Prostate gland (tissue), 2 donors: ENCODE results near the gene TRIM59. TPM values are rescaled to one million over a fixed set of nuclear protein-coding genes. Genes with fewer than 3 reads are reported as not detected.
A peak's percentile ranks its signal among the peaks of the same experiment; 100 is the strongest.

Source experiments
- DNase-seq: peaks from one replicate; pipeline ENCODE4 v3.0.0-alpha.2; 2019; ENCODE audit warnings: low spot score
- H3K27ac ChIP-seq, 2 donors: fragments of 200-600 bp; sonication (generic); 2 replicates each; pipeline ENCODE4 v1.5.1; 2017 to 2019
- H3K27me3 ChIP-seq: fragments of 200-600 bp; sonication (generic); replicated peaks from 2 replicates; pipeline ENCODE4 v1.5.1; 2019; ENCODE audit not compliant: insufficient read depth
- H3K36me3 ChIP-seq, 2 donors: fragments of 200-600 bp; sonication (generic); 1 replicate in 1 of 2; 2 replicates in 1 of 2; pipeline versions ENCODE4 v1.5.1 to v1.8.1; 2017 to 2019
- H3K4me1 ChIP-seq: fragments of 200-600 bp; sonication (generic); replicated peaks from 2 replicates; pipeline ENCODE4 v1.5.1; 2019
- H3K4me3 ChIP-seq, 2 donors: fragments of 200-600 bp; sonication (generic); 2 replicates each; pipeline ENCODE4 v1.5.1; 2017 to 2019
- H3K9me3 ChIP-seq: fragments of 200-600 bp; sonication (generic); 2 replicates; pipeline ENCODE4 v1.5.1; 2017
- POLR2A ChIP-seq: fragments of 450-650 bp; IDR thresholded peaks from one replicate; pipeline ENCODE4 v1.6.1; 2016; ENCODE audit warnings: antibody characterized with exemption, mild to moderate bottlenecking
- POLR2AphosphoS5 ChIP-seq: sonication (generic); formaldehyde crosslinking; IDR thresholded peaks from one replicate; pipeline ENCODE4 v1.6.1; 2017; ENCODE audit warnings: antibody characterized with exemption
- WGBS: methylation state at CpG from one replicate; pipeline ENCODE4 v1.1.5; 2018; 5-methylcytosine and 5-hydroxymethylcytosine counted together
- intact Hi-C: fragments of 100-400 bp; cut with DNase I; formaldehyde crosslinking; loops from one replicate; pipeline ENCODE4 v1.14.2; 2022
- total RNA-seq, 2 donors: library from RNA; depleted of rRNA; stranded (reverse); fragments of >200 nt; gene quantifications; one replicate each; pipeline ENCODE4 v1.1.0, GENCODE V29; 2016
- TF ChIP-seq, protein P1 (sequence below), 4 experiments: fragments of 200-600 bp in 2 of 4; fragments of 450-650 bp in 2 of 4; sonication (generic) in 2 of 4; IDR thresholded peaks; 1 replicate in 3 of 4; 2 replicates in 1 of 4; pipeline ENCODE4 v1.5.1; 2016 to 2019; ENCODE audit warnings: antibody characterized with exemption in 4 of 4, mild to moderate bottlenecking in 2 of 4, moderate library complexity in 2 of 4

Gene TRIM59, protein sequence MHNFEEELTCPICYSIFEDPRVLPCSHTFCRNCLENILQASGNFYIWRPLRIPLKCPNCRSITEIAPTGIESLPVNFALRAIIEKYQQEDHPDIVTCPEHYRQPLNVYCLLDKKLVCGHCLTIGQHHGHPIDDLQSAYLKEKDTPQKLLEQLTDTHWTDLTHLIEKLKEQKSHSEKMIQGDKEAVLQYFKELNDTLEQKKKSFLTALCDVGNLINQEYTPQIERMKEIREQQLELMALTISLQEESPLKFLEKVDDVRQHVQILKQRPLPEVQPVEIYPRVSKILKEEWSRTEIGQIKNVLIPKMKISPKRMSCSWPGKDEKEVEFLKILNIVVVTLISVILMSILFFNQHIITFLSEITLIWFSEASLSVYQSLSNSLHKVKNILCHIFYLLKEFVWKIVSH
- 10 to 100 TPM in 1 of 2 donors, 1 to 10 TPM in 1; 3.2 to 11.4 TPM for total RNA-seq

DNA sequence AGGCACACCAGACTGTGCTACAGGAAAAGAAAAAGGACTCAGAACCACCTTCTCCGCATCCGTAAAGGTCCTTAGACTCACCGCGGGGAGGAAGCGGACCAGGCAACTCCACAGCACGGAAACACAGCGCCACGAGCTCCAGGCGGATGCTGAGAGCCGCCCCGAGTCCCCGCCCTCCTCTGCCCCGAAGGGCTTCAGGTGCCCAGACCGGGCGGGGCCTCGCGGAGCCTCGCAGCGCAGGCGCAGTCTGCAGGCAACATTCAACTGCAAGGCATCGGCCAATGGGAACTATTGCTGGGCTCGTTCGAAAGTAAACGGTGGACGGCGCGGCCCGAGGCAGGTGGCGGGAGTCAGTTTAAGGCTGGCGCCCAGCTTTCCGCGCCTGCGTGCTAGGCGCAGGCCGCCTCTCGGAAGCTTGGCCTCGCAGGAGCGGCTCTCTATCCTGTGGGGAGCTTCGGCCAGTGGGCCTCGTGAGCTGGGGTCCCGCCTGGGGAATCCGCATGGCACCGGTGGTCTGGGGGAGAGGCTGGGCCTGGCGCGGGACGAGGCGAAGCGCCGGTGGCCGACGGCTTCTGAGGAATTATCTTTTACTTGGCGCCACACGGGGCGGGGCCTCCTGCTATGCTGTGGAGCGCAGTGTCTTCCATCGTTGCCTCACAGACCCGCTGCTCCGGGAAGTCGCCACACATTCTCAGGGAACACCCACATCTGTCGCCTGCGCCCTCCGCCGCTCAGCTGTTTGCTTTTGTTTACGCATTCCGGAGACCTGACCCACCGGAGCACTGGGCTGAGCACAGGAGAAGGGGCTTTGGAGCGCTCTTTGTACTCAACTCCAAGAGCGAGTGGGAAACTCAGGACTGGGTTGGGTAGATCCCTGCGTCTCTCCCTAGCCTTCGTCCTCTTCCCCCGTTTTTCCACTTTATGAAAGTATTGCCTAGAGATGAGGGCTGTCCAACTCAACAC is at the start of gene TRIM59:
TRIM59 (minus strand) TSS at position 151 of the 963 bp plus-strand sequence. CDS start 10,603 bp downstream, outside the sequence.
- TF ChIP-seq POLR2A, result peak; percentile 65
- TF ChIP-seq POLR2AphosphoS5, result peak; percentile 80
- TF ChIP-seq, protein P1, sequence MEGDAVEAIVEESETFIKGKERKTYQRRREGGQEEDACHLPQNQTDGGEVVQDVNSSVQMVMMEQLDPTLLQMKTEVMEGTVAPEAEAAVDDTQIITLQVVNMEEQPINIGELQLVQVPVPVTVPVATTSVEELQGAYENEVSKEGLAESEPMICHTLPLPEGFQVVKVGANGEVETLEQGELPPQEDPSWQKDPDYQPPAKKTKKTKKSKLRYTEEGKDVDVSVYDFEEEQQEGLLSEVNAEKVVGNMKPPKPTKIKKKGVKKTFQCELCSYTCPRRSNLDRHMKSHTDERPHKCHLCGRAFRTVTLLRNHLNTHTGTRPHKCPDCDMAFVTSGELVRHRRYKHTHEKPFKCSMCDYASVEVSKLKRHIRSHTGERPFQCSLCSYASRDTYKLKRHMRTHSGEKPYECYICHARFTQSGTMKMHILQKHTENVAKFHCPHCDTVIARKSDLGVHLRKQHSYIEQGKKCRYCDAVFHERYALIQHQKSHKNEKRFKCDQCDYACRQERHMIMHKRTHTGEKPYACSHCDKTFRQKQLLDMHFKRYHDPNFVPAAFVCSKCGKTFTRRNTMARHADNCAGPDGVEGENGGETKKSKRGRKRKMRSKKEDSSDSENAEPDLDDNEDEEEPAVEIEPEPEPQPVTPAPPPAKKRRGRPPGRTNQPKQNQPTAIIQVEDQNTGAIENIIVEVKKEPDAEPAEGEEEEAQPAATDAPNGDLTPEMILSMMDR (IDR thresholded peaks at IDR 0.05), result no peak
- WGBS, result 16% methylated on average over 46 of the region's 71 CpGs
- no peaks in the 10 kb centered on the region for H3K36me3 ChIP-seq
- no peaks in the 10 kb centered on the region for H3K4me1 ChIP-seq
- peak within 1 kb of the TSS; percentile 50 to 88 for H3K27ac ChIP-seq
- H3K4me3 ChIP-seq, result peak within 1 kb of the TSS; percentile 37 to 46
- DNase-seq, result peak; percentile 89
- no peaks in the 10 kb centered on the region for H3K27me3 ChIP-seq
- H3K9me3 ChIP-seq, result no peaks in the 10 kb centered on the region
- intact Hi-C loops, result no loop called here

DNA sequence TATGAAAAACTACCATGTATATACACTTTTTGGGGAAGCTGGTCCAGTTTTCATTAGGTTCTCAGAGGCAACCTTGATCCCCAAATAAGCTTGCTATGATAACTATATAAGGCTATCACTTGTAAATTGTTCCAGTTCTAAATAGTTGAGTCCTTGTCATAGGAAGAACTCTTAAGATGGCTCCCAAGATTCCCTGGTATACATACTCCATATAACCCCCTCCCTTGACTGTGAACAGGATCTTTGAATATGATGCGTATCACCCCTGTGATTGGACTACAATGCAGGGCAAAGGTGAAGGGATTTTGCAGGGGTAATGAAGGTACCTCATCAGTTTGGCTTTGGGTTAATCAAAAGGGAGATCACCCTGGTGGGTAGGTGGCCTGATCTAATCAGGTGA is 48.6 kb upstream of the TRIM59 start:
- intact Hi-C loops, result no loop called here
- TF ChIP-seq POLR2A (no peak), POLR2AphosphoS5 (no peak)
- no peak for DNase-seq
- Histone ChIP-seq H3K27me3 (no peaks in the 10 kb centered on the region), H3K4me1 (no peaks in the 10 kb centered on the region), H3K9me3 (no peaks in the 10 kb centered on the region), H3K27ac (no peak overlapping the region), H3K36me3 (no peaks in the 10 kb centered on the region), H3K4me3 (no peak overlapping the region)
- WGBS, result 96% methylated on average over 1 of the region's 1 CpG

DNA sequence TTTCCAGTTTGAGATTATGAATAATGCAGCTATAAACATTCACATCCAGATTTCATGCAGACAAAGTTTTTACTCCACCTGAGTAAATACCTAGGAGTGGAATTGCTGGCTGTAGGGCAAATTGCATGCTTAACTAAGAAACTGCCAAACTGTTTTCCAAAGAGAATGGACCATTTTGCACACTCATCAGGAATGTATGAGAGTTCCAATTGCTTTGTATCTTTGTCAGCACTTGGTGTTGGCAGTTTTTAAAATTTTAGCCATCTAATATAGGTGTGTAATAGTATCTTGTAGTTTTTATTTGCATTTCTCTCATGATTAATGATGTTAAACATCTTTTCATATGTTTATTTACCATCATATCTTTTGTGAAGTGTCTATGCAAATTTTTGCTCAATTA is 40.6 kb upstream of the TRIM59 start:
- Histone ChIP-seq H3K27me3 (no peaks in the 10 kb centered on the region), H3K9me3 (no peaks in the 10 kb centered on the region), H3K4me1 (no peaks in the 10 kb centered on the region), H3K4me3 (no peak overlapping the region), H3K36me3 (no peaks in the 10 kb centered on the region), H3K27ac (no peak overlapping the region)
- intact Hi-C loops, result no loop called here
- DNase-seq, result no peak
- TF ChIP-seq POLR2A, result no peak
- no peak for TF ChIP-seq POLR2AphosphoS5
- TF ChIP-seq, protein P1 (IDR thresholded peaks at IDR 0.05), result no peak

DNA sequence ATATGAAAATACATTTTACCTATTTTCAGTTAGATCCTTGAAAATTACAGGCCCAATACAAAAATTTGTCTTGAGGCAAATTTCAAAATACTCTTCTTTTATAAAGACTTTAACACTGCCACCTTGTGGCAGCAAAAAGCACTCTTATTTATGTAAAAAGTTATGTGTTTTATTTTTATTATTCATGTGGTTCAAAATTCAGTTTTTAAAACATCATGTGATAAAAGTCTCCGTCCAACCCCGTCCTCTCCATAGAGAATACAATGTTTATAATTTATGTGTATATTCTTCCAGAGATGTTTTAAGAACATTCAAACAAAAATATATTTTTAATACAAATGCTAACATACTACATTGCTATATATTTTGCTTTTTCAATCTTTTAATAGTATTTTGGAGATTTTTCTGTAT is 36.9 kb upstream of the TRIM59 start:
- WGBS, result 15% methylated on average over 2 of the region's 2 CpGs
- DNase-seq, result no peak
- Histone ChIP-seq H3K4me3 (no peak overlapping the region), H3K9me3 (no peaks in the 10 kb centered on the region), H3K36me3 (no peaks in the 10 kb centered on the region), H3K4me1 (no peaks in the 10 kb centered on the region), H3K27me3 (no peaks in the 10 kb centered on the region), H3K27ac (no peak overlapping the region)
- intact Hi-C loops, result no loop called here
- TF ChIP-seq, protein P1 (IDR thresholded peaks at IDR 0.05), result peak; percentile 14 to 43 (median 34)
- TF ChIP-seq POLR2A, result no peak

DNA sequence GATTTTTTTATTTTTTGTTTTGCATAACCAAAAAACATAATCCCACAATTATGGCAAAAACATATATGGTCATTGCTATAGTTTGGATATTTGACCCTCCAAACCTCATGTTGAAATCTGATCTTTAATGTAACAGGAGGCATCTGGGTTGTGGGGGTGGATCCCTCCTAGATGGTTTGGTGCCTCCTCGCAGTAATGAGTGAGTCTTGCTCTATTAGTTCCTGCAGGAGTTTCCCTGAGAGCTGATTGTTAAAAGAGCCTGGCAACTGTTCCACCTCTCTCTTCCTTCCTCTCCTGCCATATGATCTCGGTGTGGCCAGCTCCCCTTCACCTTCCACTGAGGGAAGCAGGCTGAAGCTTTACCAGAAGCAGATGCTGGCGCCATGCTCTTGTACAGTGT is 33.2 kb upstream of the TRIM59 start:
- TF ChIP-seq POLR2AphosphoS5 (no peak), POLR2A (no peak)
- TF ChIP-seq, protein P1 (IDR thresholded peaks at IDR 0.05), result no peak
- 78% methylated on average over 3 of the region's 3 CpGs for WGBS
- Histone ChIP-seq H3K36me3 (no peaks in the 10 kb centered on the region), H3K9me3 (no peaks in the 10 kb centered on the region), H3K27me3 (no peaks in the 10 kb centered on the region), H3K4me1 (no peaks in the 10 kb centered on the region), H3K27ac (no peak overlapping the region), H3K4me3 (no peak overlapping the region)
- intact Hi-C loops, result no loop called here
- no peak for DNase-seq
